NCI-H1436 treated with DMSO at 0.1 percent for 48 hours (cell line): ENCODE data around the gene ADCY2.

ENCODE experiments used
- DNase-seq: peaks from one replicate; lab custom pipeline; 2025; lab: John Stamatoyannopoulos, UW

ADCY2 gene

GRCh38 chr5:7395947-7396712 is at the start of gene ADCY2:
Gene ADCY2, plus strand, starts transcription at chr5:7396138. Its CDS starts 159 bp downstream, at chr5:7396297.
- DNase-seq, result no peak

- DNase-seq, result no peak
Observed at GRCh38 chr5:7347377-7347776, 48.6 kb upstream of the ADCY2 start.

GRCh38 chr5:7348168-7348854 is 47.6 kb upstream of the ADCY2 start:
- peak; percentile 49 for DNase-seq

- DNase-seq, result no peak
Observed at GRCh38 chr5:7361593-7361992, 34.3 kb upstream of the ADCY2 start.

GRCh38 chr5:7363067-7363677 is 32.8 kb upstream of the ADCY2 start:
- no peak for DNase-seq

GRCh38 chr5:7364226-7364875 is 31.6 kb upstream of the ADCY2 start:
- DNase-seq, result no peak

- no peak for DNase-seq
Observed at GRCh38 chr5:7367780-7368179, 28.2 kb upstream of the ADCY2 start.

GRCh38 chr5:7372399-7372798 is 23.5 kb upstream of the ADCY2 start:
- no peak for DNase-seq

- no peak for DNase-seq
Observed at GRCh38 chr5:7374186-7374585, 21.8 kb upstream of the ADCY2 start.

- DNase-seq, result no peak
Observed at GRCh38 chr5:7375457-7375856, 20.5 kb upstream of the ADCY2 start.

- DNase-seq, result no peak
Observed at GRCh38 chr5:7376871-7377270, 19.1 kb upstream of the ADCY2 start.

GRCh38 chr5:7377761-7378160 is 18.2 kb upstream of the ADCY2 start:
- no peak for DNase-seq

GRCh38 chr5:7382588-7382987 is 13.3 kb upstream of the ADCY2 start:
- DNase-seq, result no peak

- no peak for DNase-seq
Observed at GRCh38 chr5:7385681-7386080, 10.3 kb upstream of the ADCY2 start.

- DNase-seq, result no peak
Observed at GRCh38 chr5:7388553-7388952, 7.4 kb upstream of the ADCY2 start.

- DNase-seq, result no peak
Observed at GRCh38 chr5:7391215-7391614, 4.7 kb upstream of the ADCY2 start.

GRCh38 chr5:7391814-7392692 is 3.9 kb upstream of the ADCY2 start:
- DNase-seq, result no peak

GRCh38 chr5:7392693-7393024 is 3.3 kb upstream of the ADCY2 start:
- no peak for DNase-seq

GRCh38 chr5:7393921-7394799 is 1.8 kb upstream of the ADCY2 start:
- no peak for DNase-seq

- DNase-seq, result no peak
Observed at GRCh38 chr5:7394889-7395431, 978 bp upstream of the ADCY2 start.
